ENCODE measurements around the gene RNF186.

Gene RNF186

DNA sequence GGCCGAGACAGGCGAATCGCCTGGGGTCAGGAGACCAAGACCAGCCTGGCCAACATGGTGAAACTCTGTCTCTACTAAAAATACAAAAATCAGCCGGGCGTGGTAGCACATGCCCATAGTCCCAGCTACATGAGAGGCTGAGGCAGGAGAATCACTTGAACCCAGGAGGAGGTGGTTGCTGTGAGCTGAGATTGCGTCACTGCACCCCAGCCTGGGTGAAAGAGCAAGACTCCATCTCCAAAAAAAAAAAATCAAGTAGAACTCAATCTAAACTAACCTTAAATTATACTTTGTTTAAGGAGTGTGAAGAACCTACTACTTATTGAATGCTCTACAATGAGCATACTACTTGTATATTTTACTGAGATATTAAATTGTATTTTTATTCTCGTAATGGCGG lies 30.5 kb upstream of the RNF186 start:
- no peak for DNase-seq (ENCODE audit: low read depth)
- H3K4me3 ChIP-seq (ENCODE audit: control insufficient read depth, low read depth, low read length) = no peak overlapping the region
- TF ChIP-seq CTCF (conservative IDR thresholded peaks at IDR 0.05; ENCODE audit: control insufficient read depth, insufficient read depth, low read depth, low read length) = no peak

DNA sequence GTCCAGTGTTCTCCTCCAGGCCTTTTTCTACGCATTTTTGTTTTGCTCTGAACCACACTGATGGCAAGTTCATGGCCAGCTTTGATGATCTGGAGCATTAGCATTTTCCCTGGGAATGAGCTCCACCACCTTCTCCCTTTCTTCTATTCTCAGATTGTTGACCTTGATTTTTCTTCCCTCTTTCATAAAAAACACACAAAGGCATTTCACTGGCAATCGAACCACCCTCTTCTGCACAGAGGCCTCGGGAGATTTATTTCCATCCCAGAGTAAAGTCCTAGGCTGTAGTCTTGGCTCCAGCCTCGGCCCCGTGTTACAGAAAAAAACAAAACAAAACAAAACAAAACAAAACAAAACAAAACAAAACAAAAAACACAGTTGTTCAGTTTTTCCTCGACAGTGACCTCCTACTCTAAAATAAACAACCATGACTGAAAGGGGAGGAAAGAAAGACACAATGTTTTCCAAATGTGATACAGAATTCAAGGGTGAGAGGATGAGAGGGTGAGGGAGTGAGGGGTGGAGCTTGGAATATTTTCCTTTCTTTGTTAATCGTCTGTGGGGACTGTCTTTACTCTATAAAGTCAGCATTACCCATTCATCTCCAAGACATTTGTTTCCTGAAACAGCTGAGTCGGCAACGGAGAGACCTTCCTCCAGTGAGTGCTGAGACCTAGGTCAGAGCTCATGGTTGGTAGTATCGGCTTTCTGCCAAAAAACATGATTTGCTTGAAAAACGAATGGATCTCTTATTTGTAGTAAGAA lies 29.8 kb upstream of the RNF186 start:
- no peak overlapping the region for H3K4me3 ChIP-seq (ENCODE audit: control insufficient read depth, low read depth, low read length)
- no peak for DNase-seq (ENCODE audit: low read depth)
- TF ChIP-seq CTCF (conservative IDR thresholded peaks at IDR 0.05; ENCODE audit: control insufficient read depth, insufficient read depth, low read depth, low read length) = no peak

GRCh38 chr1:19840228-19840627 lies 25.1 kb upstream of the RNF186 start:
- H3K4me3 ChIP-seq (ENCODE audit: control insufficient read depth, low read depth, low read length) = no peak overlapping the region
- TF ChIP-seq CTCF (conservative IDR thresholded peaks at IDR 0.05; ENCODE audit: control insufficient read depth, insufficient read depth, low read depth, low read length) = no peak
- DNase-seq (ENCODE audit: low read depth) = no peak

GRCh38 chr1:19837866-19838265 lies 22.8 kb upstream of the RNF186 start:
- no peak for DNase-seq (ENCODE audit: low read depth)
- no peak overlapping the region for H3K4me3 ChIP-seq (ENCODE audit: control insufficient read depth, low read depth, low read length)
- TF ChIP-seq CTCF (conservative IDR thresholded peaks at IDR 0.05; ENCODE audit: control insufficient read depth, insufficient read depth, low read depth, low read length) = no peak

GRCh38 chr1:19835578-19835977 lies 20.5 kb upstream of the RNF186 start:
- no peak overlapping the region for H3K4me3 ChIP-seq (ENCODE audit: control insufficient read depth, low read depth, low read length)
- no peak for TF ChIP-seq CTCF (conservative IDR thresholded peaks at IDR 0.05; ENCODE audit: control insufficient read depth, insufficient read depth, low read depth, low read length)
- no peak for DNase-seq (ENCODE audit: low read depth)

- no peak overlapping the region for H3K4me3 ChIP-seq (ENCODE audit: control insufficient read depth, low read depth, low read length)
- no peak for DNase-seq (ENCODE audit: low read depth)
- no peak for TF ChIP-seq CTCF (conservative IDR thresholded peaks at IDR 0.05; ENCODE audit: control insufficient read depth, insufficient read depth, low read depth, low read length)
Observed at GRCh38 chr1:19831441-19831840, 16.4 kb upstream of the RNF186 start.

Data from fibroblast of mammary gland (primary cell).